HepG2 (cell line): ENCODE measurements around the gene GADL1. TPM values are rescaled to one million over a fixed set of nuclear protein-coding genes. Genes with fewer than 3 reads are reported as not detected.

Experiments used
- ATAC-seq: fragments of 200-7000 bp; cut with Tn5 transposase; 3 replicates; pipeline ENCODE4 v1.9.1; 2020; ENCODE audit warnings: mild to moderate bottlenecking, moderate library complexity
- BruUV-seq: library from RNA; stranded (reverse); fragments of 400-500 nt; replicated peaks from 2 replicates; lab custom pipeline; 2021; lab: Mats Ljungman, UMichigan
- CTCF ChIA-PET: fragments of 300-600 bp; formaldehyde crosslinking; extraction: SDS; loops from one replicate; lab custom pipeline; 2021; ENCODE audit warnings: low total read pairs, inconsistent platforms, low intra/inter-chr PET ratio; lab: Yijun Ruan, JAX
- POLR2A ChIA-PET: fragments of 350-600 bp; sonication (Branson Sonifier 250); formaldehyde crosslinking; loops from one replicate; lab custom pipeline; 2020; ENCODE audit warnings: antibody characterized with exemption, inconsistent platforms; lab: Yijun Ruan, JAX
- DNase-seq: peaks from one replicate; pipeline ENCODE4 v3.0.0-alpha.2; 2015; ENCODE audit warnings: low spot score
- FAIRE-seq: peaks from 3 replicates; lab custom pipeline; 2011; peaks lifted over from hg19 to GRCh38; lab: Jason Lieb, UNC
- H2AFZ ChIP-seq: one replicate; pipeline ENCODE4 v1.6.1; 2011; ENCODE audit warnings: low read length, inconsistent platforms
- H3K27ac ChIP-seq: fragments of 300-600 bp; 3 replicates; pipeline ENCODE4 v1.8.0; 2011; ENCODE audit warnings: mixed run types, mild to moderate bottlenecking, mixed read lengths, low read length, inconsistent platforms; ENCODE audit not compliant: insufficient read depth; ENCODE audit errors: extremely low read length
- H3K27me3 ChIP-seq, 2 experiments: fragments of 200-600 bp in 1 of 2; 2 replicates in 1 of 2; 3 replicates in 1 of 2; pipeline versions ENCODE4 v1.6.0 to v1.8.0; 2011; ENCODE audit warnings: low read length in 2 of 2, mild to moderate bottlenecking in 2 of 2, moderate library complexity in 2 of 2, inconsistent platforms in 1 of 2; ENCODE audit not compliant: insufficient read depth in 2 of 2, control insufficient read depth in 1 of 2
- H3K36me3 ChIP-seq, 2 experiments: fragments of 200-600 bp in 1 of 2; replicated peaks in 1 of 2; 2 replicates in 1 of 2; 3 replicates in 1 of 2; pipeline versions ENCODE4 v1.5.1 to v1.8.0; 2011; ENCODE audit warnings: low read length in 2 of 2, inconsistent platforms in 1 of 2; ENCODE audit not compliant: insufficient read depth in 2 of 2, control insufficient read depth in 1 of 2
- H3K4me1 ChIP-seq: 2 replicates; pipeline ENCODE4 v1.5.1; 2012; ENCODE audit warnings: low read length, inconsistent platforms; ENCODE audit not compliant: insufficient read depth
- H3K4me2 ChIP-seq: 2 replicates; pipeline ENCODE4 v1.6.0; 2011; ENCODE audit warnings: low read depth, low read length, inconsistent platforms
- H3K4me3 ChIP-seq, 3 experiments: fragments of 200-600 bp in 1 of 3; sonication (generic), shearing (Covaris generic) in 1 of 3; replicated peaks in 1 of 3; 2 replicates each; pipeline ENCODE4 v1.5.1; 2011 to 2016; ENCODE audit warnings: low read length in 3 of 3, inconsistent platforms in 2 of 3, low read depth in 2 of 3, mild to moderate bottlenecking in 2 of 3, control low read depth in 1 of 3, mixed read lengths in 1 of 3; ENCODE audit not compliant: insufficient read depth in 1 of 3
- H3K79me2 ChIP-seq: one replicate; pipeline ENCODE4 v1.6.1; 2011; ENCODE audit warnings: low read length, inconsistent platforms; ENCODE audit not compliant: insufficient read depth
- H3K9ac ChIP-seq: 2 replicates; pipeline ENCODE4 v1.6.0; 2011; ENCODE audit warnings: mild to moderate bottlenecking, low read depth, low read length, inconsistent platforms; ENCODE audit not compliant: insufficient read depth
- H3K9me3 ChIP-seq: 2 replicates; pipeline ENCODE4 v1.5.1; 2012; ENCODE audit warnings: mild to moderate bottlenecking, low read length
- H4K20me1 ChIP-seq: 2 replicates; pipeline ENCODE4 v1.6.0; 2011; ENCODE audit warnings: inconsistent platforms, mild to moderate bottlenecking, low read length, moderate library complexity; ENCODE audit not compliant: insufficient read depth
- CREM ChIP-seq, 2 experiments: sonication (generic) in 1 of 2; formaldehyde crosslinking in 1 of 2; IDR thresholded peaks; 2 replicates each; pipeline versions ENCODE4 v1.4.0 to v1.6.1; 2016 to 2020; ENCODE audit warnings: antibody characterized with exemption in 1 of 2, mild to moderate bottlenecking in 1 of 2, missing genetic modification reagents in 1 of 2
- DR1 ChIP-seq: sonication (generic); formaldehyde crosslinking; IDR thresholded peaks from 2 replicates; pipeline ENCODE4 v1.8.0; 2021; ENCODE audit warnings: mild to moderate bottlenecking, missing genetic modification reagents, inconsistent platforms
- GABPB1 ChIP-seq: IDR thresholded peaks from 2 replicates; pipeline ENCODE4 v1.6.1; 2016; ENCODE audit warnings: mild to moderate bottlenecking, missing genetic modification reagents, moderate library complexity, missing compliant biosample characterization
- HNF4G ChIP-seq, 2 experiments: sonication (generic) in 1 of 2; formaldehyde crosslinking in 1 of 2; IDR thresholded peaks; 2 replicates each; pipeline versions ENCODE4 v1.4.0 to v1.6.1; 2011 to 2020; ENCODE audit warnings: borderline replicate concordance in 2 of 2, low read depth in 2 of 2, mild to moderate bottlenecking in 2 of 2, low read length in 1 of 2, missing genetic modification reagents in 1 of 2, moderate library complexity in 1 of 2
- MAZ ChIP-seq, 2 experiments: sonication (generic) in 1 of 2; formaldehyde crosslinking in 1 of 2; IDR thresholded peaks; 2 replicates each; pipeline versions ENCODE4 v1.5.0 to v1.6.1; 2012 to 2020; ENCODE audit warnings: low read depth in 2 of 2, mild to moderate bottlenecking in 2 of 2, borderline replicate concordance in 1 of 2, improper control_type of control experiment in 1 of 2, low read length in 1 of 2, missing genetic modification reagents in 1 of 2, moderate library complexity in 1 of 2
- PAX8 ChIP-seq: sonication (generic); formaldehyde crosslinking; IDR thresholded peaks from 2 replicates; pipeline ENCODE4 v1.8.0; 2022; ENCODE audit warnings: mild to moderate bottlenecking, missing genetic modification reagents, borderline replicate concordance
- TBP ChIP-seq: sonication (generic); formaldehyde crosslinking; IDR thresholded peaks from 2 replicates; pipeline ENCODE4 v1.5.0; 2020; ENCODE audit warnings: missing genetic modification reagents
- YY1 ChIP-seq: IDR thresholded peaks from 2 replicates; pipeline ENCODE4 v1.6.1; 2011; ENCODE audit warnings: low read length, low read depth, moderate library complexity, mild to moderate bottlenecking; ENCODE audit not compliant: insufficient read depth, insufficient replicate concordance
- ZBTB8A ChIP-seq: sonication (generic); formaldehyde crosslinking; IDR thresholded peaks from 2 replicates; pipeline ENCODE4 v1.4.0; 2020; ENCODE audit warnings: mild to moderate bottlenecking, low read depth, missing genetic modification reagents, borderline replicate concordance
- ZEB1 ChIP-seq: IDR thresholded peaks from 2 replicates; pipeline ENCODE4 v1.6.1; 2012; ENCODE audit warnings: mild to moderate bottlenecking, low read depth, inconsistent platforms; ENCODE audit not compliant: insufficient replicate concordance
- ZNF562 ChIP-seq: sonication (generic); formaldehyde crosslinking; IDR thresholded peaks from 2 replicates; pipeline ENCODE4 v1.8.0; 2022; ENCODE audit warnings: missing genetic modification reagents, borderline replicate concordance
- WGBS: methylation state at CpG from one replicate; pipeline ENCODE4 v1.1.6; 2017; ENCODE audit warnings: low lambda C conversion rate; 5-methylcytosine and 5-hydroxymethylcytosine counted together
- in situ Hi-C: cut with HindIII; loops from 2 replicates; pipeline ENCODE4 v1.10.0; 2017; ENCODE audit warnings: low pct_unique_long_range_greater_than_20kb; ENCODE audit not compliant: extremely low pct_ligation_motif_present
- intact Hi-C: fragments of 100-400 bp; cut with micrococcal nuclease; formaldehyde crosslinking; loops from one replicate; pipeline ENCODE4 v1.10.0; 2022; ENCODE audit not compliant: unreplicated experiment
- polyA plus RNA-seq, 8 experiments: library from polyadenylated mRNA; depleted of rRNA in 3 of 8; stranded (reverse) in 7 of 8; unstranded in 1 of 8; fragments of >200 nt; fragmentation: Illumina TruSeq in 4 of 8; extraction: Trizol in 4 of 8; gene quantifications; 2 replicates each; pipeline versions ENCODE4 v1.2.1 to v1.2.3, GENCODE V29; 2011 to 2016; ENCODE audit warnings: low read depth in 4 of 8, missing spikeins in 1 of 8, mixed read lengths in 1 of 8; ENCODE audit not compliant: insufficient read depth in 1 of 8
- total RNA-seq, 5 experiments: library from RNA; depleted of rRNA; stranded (reverse); fragments of >200 nt; fragmentation: Illumina TruSeq; extraction: Trizol; gene quantifications; 2 replicates each; pipeline ENCODE4 v1.2.3, GENCODE V29; 2016; ENCODE audit warnings: low read depth in 1 of 5
- TF ChIP-seq, protein P1 (sequence below): sonication (generic); formaldehyde crosslinking; IDR thresholded peaks from 2 replicates; pipeline ENCODE4 v1.5.0; 2020; ENCODE audit warnings: mild to moderate bottlenecking, low read depth, missing genetic modification reagents, borderline replicate concordance
- TF ChIP-seq, protein P2 (sequence below), 2 experiments: sonication (generic) in 1 of 2; formaldehyde crosslinking in 1 of 2; IDR thresholded peaks; 2 replicates each; pipeline versions ENCODE4 v1.5.1 to v1.6.1; 2011 to 2020; ENCODE audit warnings: borderline replicate concordance in 1 of 2, low read depth in 1 of 2, low read length in 1 of 2, mild to moderate bottlenecking in 1 of 2, missing genetic modification reagents in 1 of 2, moderate library complexity in 1 of 2
- TF ChIP-seq, protein P3 (sequence below): sonication (generic); formaldehyde crosslinking; IDR thresholded peaks from 2 replicates; pipeline ENCODE4 v1.4.0; 2020; ENCODE audit warnings: low read depth, missing genetic modification reagents

The GADL1 gene
- total and polyA plus RNA-seq, 2 of the 13 experiments (the other 11 are each of a cell fraction or from before 2014, with no cell fraction given), result not detected

DNA sequence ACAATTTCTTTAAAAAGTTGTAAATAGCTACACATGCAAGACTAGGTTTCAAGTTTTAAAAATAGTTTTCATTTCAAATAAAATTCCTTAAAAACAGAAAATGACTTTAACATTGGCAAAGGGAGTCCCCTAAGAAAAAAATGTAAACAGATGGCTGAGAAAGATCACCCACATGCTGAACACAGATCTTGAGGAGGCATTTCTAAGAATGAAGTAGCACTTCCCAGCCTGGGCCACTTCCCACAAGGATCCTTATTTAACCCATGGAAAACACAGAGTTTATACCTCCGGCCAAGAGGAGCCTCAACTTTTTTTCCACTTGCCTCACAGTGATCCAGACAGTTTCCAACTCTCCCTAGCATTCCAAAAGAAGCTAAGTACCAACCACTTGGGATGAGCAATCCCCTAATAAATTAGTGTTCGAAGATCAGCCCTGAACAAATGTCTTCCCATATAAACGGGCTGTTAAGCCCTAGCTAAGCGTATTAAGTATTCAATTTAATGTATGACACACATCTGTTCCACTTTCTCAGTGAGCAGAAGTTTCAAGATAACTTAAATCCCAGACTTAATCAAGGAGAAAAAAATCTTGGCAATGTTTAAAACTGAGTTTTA lies 61.4 kb downstream of the GADL1 start:
- no peaks in the 10 kb centered on the region for H3K4me1 ChIP-seq
- ChIA-PET CTCF (no interaction called here), POLR2A (no interaction called here)
- FAIRE-seq, result no peak
- H3K27me3 ChIP-seq, result peaks cover 0 to 9% of the 10 kb centered on the region in 2 experiments; a peak in 2 of 5 replicates
- H4K20me1 ChIP-seq, result no peaks in the 10 kb centered on the region
- BruUV-seq, result no TSS peak
- no peak for ATAC-seq
- no peaks in the 10 kb centered on the region for H3K9me3 ChIP-seq
- no peak overlapping the region for H2AFZ ChIP-seq
- H3K79me2 ChIP-seq, result no peaks in the 10 kb centered on the region
- WGBS, result 4% methylated on average over 4 of the region's 4 CpGs
- in situ Hi-C loops (no loop called here), intact Hi-C loops (no loop called here)
- no peak for DNase-seq
- no peak overlapping the region for H3K27ac ChIP-seq
- no peak overlapping the region for H3K4me2 ChIP-seq
- H3K36me3 ChIP-seq, result no peaks in the 10 kb centered on the region
- H3K4me3 ChIP-seq, result no peak overlapping the region
- H3K9ac ChIP-seq, result no peak overlapping the region
- TF ChIP-seq TBP (CRISPR knock-in tag) (no peak), DR1 (no peak), ZBTB8A (CRISPR knock-in tag) (no peak), GABPB1 (CRISPR knock-in tag) (no peak), PAX8 (CRISPR knock-in tag) (no peak), HNF4G (IDR thresholded peaks at IDR 0.05; ENCODE audit: borderline replicate concordance, low read depth, low read length) (no peak), HNF4G (CRISPR knock-in tag; IDR thresholded peaks at IDR 0.05; ENCODE audit: borderline replicate concordance, low read depth) (no peak), ZNF562 (CRISPR knock-in tag) (no peak), CREM (IDR thresholded peaks at IDR 0.05) (no peak), CREM (CRISPR knock-in tag; IDR thresholded peaks at IDR 0.05) (no peak), YY1 (no peak), MAZ (IDR thresholded peaks at IDR 0.05; ENCODE audit: borderline replicate concordance, low read depth, low read length) (no peak), MAZ (CRISPR knock-in tag; IDR thresholded peaks at IDR 0.05; ENCODE audit: low read depth) (no peak), ZEB1 (no peak)
- TF ChIP-seq, protein P1, sequence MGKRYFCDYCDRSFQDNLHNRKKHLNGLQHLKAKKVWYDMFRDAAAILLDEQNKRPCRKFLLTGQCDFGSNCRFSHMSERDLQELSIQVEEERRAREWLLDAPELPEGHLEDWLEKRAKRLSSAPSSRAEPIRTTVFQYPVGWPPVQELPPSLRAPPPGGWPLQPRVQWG (CRISPR knock-in tag), result no peak
- TF ChIP-seq, protein P2, sequence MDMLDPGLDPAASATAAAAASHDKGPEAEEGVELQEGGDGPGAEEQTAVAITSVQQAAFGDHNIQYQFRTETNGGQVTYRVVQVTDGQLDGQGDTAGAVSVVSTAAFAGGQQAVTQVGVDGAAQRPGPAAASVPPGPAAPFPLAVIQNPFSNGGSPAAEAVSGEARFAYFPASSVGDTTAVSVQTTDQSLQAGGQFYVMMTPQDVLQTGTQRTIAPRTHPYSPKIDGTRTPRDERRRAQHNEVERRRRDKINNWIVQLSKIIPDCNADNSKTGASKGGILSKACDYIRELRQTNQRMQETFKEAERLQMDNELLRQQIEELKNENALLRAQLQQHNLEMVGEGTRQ (IDR thresholded peaks at IDR 0.05; ENCODE audit: low read depth, low read length), result no peak
- TF ChIP-seq, protein P2 (CRISPR knock-in tag; IDR thresholded peaks at IDR 0.05; ENCODE audit: borderline replicate concordance), result no peak
- TF ChIP-seq, protein P3, sequence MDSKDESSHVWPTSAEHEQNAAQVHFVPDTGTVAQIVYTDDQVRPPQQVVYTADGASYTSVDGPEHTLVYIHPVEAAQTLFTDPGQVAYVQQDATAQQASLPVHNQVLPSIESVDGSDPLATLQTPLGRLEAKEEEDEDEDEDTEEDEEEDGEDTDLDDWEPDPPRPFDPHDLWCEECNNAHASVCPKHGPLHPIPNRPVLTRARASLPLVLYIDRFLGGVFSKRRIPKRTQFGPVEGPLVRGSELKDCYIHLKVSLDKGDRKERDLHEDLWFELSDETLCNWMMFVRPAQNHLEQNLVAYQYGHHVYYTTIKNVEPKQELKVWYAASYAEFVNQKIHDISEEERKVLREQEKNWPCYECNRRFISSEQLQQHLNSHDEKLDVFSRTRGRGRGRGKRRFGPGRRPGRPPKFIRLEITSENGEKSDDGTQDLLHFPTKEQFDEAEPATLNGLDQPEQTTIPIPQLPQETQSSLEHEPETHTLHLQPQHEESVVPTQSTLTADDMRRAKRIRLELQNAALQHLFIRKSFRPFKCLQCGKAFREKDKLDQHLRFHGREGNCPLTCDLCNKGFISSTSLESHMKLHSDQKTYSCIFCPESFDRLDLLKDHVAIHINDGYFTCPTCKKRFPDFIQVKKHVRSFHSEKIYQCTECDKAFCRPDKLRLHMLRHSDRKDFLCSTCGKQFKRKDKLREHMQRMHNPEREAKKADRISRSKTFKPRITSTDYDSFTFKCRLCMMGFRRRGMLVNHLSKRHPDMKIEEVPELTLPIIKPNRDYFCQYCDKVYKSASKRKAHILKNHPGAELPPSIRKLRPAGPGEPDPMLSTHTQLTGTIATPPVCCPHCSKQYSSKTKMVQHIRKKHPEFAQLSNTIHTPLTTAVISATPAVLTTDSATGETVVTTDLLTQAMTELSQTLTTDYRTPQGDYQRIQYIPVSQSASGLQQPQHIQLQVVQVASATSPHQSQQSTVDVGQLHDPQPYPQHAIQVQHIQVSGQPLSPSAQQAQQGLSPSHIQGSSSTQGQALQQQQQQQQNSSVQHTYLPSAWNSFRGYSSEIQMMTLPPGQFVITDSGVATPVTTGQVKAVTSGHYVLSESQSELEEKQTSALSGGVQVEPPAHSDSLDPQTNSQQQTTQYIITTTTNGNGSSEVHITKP (CRISPR knock-in tag), result no peak
